Measurements from ENCODE around the gene MBOAT1.

Gene MBOAT1

DNA sequence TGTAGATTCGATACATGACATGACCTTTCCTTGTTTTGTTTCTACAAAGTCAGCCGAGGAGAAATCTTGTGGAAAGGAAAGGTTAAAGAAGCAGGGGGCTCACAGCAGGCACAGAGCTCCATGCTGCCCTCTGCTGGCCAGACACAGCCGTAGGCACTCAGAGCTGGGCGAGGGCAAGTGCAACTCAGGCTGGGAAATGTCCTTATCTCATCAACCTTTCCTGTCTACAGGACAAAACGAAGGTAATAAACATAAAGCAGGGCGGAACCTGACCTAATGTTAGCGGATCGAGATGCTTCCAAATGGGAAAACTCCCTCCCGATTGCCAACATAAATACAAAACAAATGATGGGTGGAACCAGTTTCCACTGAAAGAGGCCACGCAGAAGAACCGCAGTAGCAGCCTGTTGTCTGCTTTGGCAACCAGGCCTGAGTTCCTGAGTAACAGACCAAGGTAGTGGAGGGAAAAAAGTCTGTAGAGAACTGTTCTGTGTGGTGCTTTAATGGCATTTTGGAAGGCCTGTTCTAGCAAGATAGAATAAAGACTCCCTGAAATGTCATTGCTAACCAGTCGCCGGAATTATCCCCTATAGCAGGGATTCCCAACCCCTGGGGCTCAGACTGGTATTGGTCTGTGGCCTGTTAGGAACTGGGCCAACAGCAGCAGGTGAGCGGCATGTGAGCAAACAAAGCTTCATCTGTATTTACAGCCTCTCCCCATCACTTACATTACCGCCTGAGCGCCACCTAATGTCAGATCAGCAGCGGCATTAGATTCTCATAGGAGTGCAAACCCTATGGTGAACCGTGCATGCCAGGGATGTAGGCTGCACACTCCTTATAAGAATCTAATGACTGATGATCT lies 85.2 kb downstream of the MBOAT1 start:
- TF ChIP-seq RAD21 (IDR thresholded peaks at IDR 0.05; ENCODE audit: low read depth) (peak; percentile 80), CEBPB (IDR thresholded peaks at IDR 0.05) (no peak)
- TF ChIP-seq, protein P1, sequence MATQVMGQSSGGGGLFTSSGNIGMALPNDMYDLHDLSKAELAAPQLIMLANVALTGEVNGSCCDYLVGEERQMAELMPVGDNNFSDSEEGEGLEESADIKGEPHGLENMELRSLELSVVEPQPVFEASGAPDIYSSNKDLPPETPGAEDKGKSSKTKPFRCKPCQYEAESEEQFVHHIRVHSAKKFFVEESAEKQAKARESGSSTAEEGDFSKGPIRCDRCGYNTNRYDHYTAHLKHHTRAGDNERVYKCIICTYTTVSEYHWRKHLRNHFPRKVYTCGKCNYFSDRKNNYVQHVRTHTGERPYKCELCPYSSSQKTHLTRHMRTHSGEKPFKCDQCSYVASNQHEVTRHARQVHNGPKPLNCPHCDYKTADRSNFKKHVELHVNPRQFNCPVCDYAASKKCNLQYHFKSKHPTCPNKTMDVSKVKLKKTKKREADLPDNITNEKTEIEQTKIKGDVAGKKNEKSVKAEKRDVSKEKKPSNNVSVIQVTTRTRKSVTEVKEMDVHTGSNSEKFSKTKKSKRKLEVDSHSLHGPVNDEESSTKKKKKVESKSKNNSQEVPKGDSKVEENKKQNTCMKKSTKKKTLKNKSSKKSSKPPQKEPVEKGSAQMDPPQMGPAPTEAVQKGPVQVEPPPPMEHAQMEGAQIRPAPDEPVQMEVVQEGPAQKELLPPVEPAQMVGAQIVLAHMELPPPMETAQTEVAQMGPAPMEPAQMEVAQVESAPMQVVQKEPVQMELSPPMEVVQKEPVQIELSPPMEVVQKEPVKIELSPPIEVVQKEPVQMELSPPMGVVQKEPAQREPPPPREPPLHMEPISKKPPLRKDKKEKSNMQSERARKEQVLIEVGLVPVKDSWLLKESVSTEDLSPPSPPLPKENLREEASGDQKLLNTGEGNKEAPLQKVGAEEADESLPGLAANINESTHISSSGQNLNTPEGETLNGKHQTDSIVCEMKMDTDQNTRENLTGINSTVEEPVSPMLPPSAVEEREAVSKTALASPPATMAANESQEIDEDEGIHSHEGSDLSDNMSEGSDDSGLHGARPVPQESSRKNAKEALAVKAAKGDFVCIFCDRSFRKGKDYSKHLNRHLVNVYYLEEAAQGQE (IDR thresholded peaks at IDR 0.05; ENCODE audit: low read depth), result no peak

DNA sequence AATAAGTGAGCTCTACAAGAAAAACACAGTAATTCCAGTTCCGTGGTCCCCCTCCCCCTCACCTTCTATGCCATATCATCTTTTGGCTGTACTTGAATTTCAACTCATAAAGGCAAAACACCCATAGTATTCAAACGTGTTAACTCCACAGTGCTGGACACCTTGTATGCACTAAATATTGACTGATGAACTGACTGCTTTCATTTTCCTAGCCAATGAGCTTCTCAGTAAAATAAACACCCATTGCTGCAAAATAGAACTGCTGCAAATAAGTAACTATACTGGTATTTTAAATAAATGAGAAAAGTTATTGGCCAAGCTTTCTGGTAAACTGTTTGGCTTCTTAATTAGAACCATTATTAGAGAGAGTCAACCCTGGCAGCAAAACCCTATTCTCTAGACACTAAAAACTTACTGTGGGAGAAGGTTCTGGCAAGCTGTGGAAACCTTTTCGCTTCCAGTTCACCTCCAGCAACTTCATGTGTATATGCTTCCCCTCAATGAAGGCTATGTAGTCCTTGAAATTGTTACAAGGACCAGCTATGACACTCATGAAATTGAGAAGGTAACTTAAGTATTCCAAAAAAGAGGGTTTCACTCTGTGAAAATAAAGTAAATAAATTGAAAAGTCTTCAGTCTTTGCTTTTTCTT lies 86.0 kb downstream of the MBOAT1 start:
- TF ChIP-seq FOXM1 (IDR thresholded peaks at IDR 0.05; ENCODE audit: borderline replicate concordance, low read depth) (no peak), TEAD4 (IDR thresholded peaks at IDR 0.05) (no peak), TCF12 (IDR thresholded peaks at IDR 0.05; ENCODE audit: low read depth) (no peak), TAF1 (IDR thresholded peaks at IDR 0.05; ENCODE audit: low read depth) (no peak), EGR1 (IDR thresholded peaks at IDR 0.05) (no peak), NFIC (IDR thresholded peaks at IDR 0.05) (no peak), CREB1 (IDR thresholded peaks at IDR 0.05; ENCODE audit: low read depth) (no peak)
- TF ChIP-seq, protein P2, sequence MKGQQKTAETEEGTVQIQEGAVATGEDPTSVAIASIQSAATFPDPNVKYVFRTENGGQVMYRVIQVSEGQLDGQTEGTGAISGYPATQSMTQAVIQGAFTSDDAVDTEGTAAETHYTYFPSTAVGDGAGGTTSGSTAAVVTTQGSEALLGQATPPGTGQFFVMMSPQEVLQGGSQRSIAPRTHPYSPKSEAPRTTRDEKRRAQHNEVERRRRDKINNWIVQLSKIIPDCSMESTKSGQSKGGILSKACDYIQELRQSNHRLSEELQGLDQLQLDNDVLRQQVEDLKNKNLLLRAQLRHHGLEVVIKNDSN (IDR thresholded peaks at IDR 0.05), result no peak

DNA sequence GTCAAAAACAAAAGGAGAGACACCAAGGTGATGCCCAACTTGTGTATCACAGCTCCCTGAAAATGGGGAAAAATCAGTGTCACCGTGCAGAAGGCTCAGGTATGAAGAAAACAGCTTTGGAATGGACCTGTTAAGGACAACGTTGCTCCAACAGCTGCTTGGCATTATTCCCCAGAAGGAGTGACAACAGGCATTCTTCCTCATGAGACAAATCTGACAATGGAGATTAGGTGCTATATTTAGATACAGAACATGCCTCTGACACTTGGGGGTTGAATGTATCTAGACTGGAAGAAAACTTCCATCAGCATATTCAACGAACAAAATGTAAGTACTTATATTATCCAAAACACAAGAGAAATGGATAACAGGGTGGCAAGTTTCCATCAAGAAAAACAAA lies 87.7 kb downstream of the MBOAT1 start:
- no peak for TF ChIP-seq TAF1 (IDR thresholded peaks at IDR 0.05; ENCODE audit: low read depth)
- TF ChIP-seq EP300 (IDR thresholded peaks at IDR 0.05; ENCODE audit: borderline replicate concordance), result no peak
- TF ChIP-seq, protein P2 (IDR thresholded peaks at IDR 0.05), result no peak
- no peak for TF ChIP-seq NFIC (IDR thresholded peaks at IDR 0.05)
- TF ChIP-seq EGR1 (IDR thresholded peaks at IDR 0.05), result no peak
- TF ChIP-seq, protein P1 (IDR thresholded peaks at IDR 0.05; ENCODE audit: low read depth), result no peak
- TF ChIP-seq TCF12 (IDR thresholded peaks at IDR 0.05; ENCODE audit: low read depth), result no peak
- no peak for TF ChIP-seq RAD21 (IDR thresholded peaks at IDR 0.05; ENCODE audit: low read depth)
- TF ChIP-seq CREB1 (IDR thresholded peaks at IDR 0.05; ENCODE audit: low read depth), result no peak
- no peak for TF ChIP-seq TEAD4 (IDR thresholded peaks at IDR 0.05)
- TF ChIP-seq, protein P3, sequence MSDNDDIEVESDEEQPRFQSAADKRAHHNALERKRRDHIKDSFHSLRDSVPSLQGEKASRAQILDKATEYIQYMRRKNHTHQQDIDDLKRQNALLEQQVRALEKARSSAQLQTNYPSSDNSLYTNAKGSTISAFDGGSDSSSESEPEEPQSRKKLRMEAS (IDR thresholded peaks at IDR 0.05), result no peak

DNA sequence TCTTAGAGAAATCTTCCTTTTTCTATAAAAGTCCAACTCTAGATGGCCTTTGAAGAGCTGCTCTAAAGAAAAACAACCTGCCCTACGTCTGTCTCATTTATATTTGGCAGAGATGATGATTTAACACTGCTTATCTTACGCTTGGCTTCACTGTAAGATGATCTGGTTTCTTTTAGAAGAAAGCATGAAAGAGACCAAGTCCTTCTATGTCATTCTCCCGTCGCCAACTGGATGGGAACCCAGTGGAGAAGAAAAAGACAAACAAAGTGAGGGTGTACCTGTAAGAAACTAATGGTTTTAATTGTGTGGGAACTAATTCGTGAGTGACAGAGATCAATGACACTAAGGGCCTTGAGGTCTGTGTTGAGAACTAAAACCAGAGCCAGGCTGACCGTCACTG lies 92.8 kb downstream of the MBOAT1 start:
- no peak for TF ChIP-seq EGR1 (IDR thresholded peaks at IDR 0.05)
- no peak for TF ChIP-seq RAD21 (IDR thresholded peaks at IDR 0.05; ENCODE audit: low read depth)
- TF ChIP-seq, protein P1 (IDR thresholded peaks at IDR 0.05; ENCODE audit: low read depth), result no peak
- no peak for TF ChIP-seq FOXM1 (IDR thresholded peaks at IDR 0.05; ENCODE audit: borderline replicate concordance, low read depth)
- TF ChIP-seq EP300 (IDR thresholded peaks at IDR 0.05; ENCODE audit: borderline replicate concordance), result 0 out of 2 replicates have a peak, but pooled peaks have one; percentile 32
- no peak for TF ChIP-seq YY1 (IDR thresholded peaks at IDR 0.05; ENCODE audit: low read depth)
- peak; percentile 48; the same call in 1 of the 2 replicates for TF ChIP-seq NFIC (IDR thresholded peaks at IDR 0.05)
- 0 out of 2 replicates have a peak, but pooled peaks have one; percentile 18 for TF ChIP-seq TCF12 (IDR thresholded peaks at IDR 0.05; ENCODE audit: low read depth)
- TF ChIP-seq TEAD4 (IDR thresholded peaks at IDR 0.05), result peak; percentile 9; the same call in 1 of the 2 replicates
